Endothelial cell of umbilical vein (primary cell): Measurements from ENCODE around the gene TNRC6A. TPM values are rescaled to one million over a fixed set of nuclear protein-coding genes. Genes with fewer than 3 reads are reported as not detected.

Experiments used
- BruUV-seq: library from RNA; stranded (reverse); fragments of 400-500 nt; replicated peaks from 2 replicates; lab custom pipeline; 2021; lab: Mats Ljungman, UMichigan
- CTCF ChIA-PET: fragments of 300-600, 350-600 bp; sonication (Branson Sonifier 250); formaldehyde crosslinking; loops from one replicate; lab custom pipeline; 2021; ENCODE audit warnings: antibody characterized with exemption, inconsistent platforms; lab: Charles Lee
- POLR2A ChIA-PET: fragments of 300-600, 350-600 bp; sonication (Branson Sonifier 250); formaldehyde crosslinking; loops from one replicate; lab custom pipeline; 2021; ENCODE audit warnings: antibody characterized with exemption, inconsistent platforms; lab: Charles Lee
- DNase-seq: peaks from one replicate; pipeline ENCODE4 v3.0.0-alpha.2; 2011; ENCODE audit warnings: low read depth, low spot score
- FAIRE-seq: peaks from 2 replicates; lab custom pipeline; 2011; peaks lifted over from hg19 to GRCh38; lab: Jason Lieb, UNC
- H2AFZ ChIP-seq: 2 replicates; pipeline ENCODE4 v1.6.0; 2012; ENCODE audit warnings: low read depth, low read length, control low read depth, inconsistent platforms
- H3K27ac ChIP-seq: 2 replicates; pipeline ENCODE4 v1.5.1; 2011; ENCODE audit warnings: low read depth, mild to moderate bottlenecking, control low read depth, low read length, moderate library complexity; ENCODE audit not compliant: insufficient read depth
- H3K27me3 ChIP-seq, 2 experiments: 2 replicates each; pipeline versions ENCODE4 v1.6.0 to v1.6.1; 2011; ENCODE audit warnings: low read length in 2 of 2, mixed read lengths in 1 of 2; ENCODE audit not compliant: control insufficient read depth in 2 of 2, insufficient read depth in 2 of 2
- H3K36me3 ChIP-seq, 2 experiments: 2 replicates in 1 of 2; 3 replicates in 1 of 2; pipeline ENCODE4 v1.5.1; 2011; ENCODE audit warnings: low read length in 2 of 2, mild to moderate bottlenecking in 1 of 2, moderate library complexity in 1 of 2; ENCODE audit not compliant: control insufficient read depth in 2 of 2, insufficient read depth in 2 of 2; ENCODE audit errors: extremely low read depth in 1 of 2
- H3K4me1 ChIP-seq: 3 replicates; pipeline ENCODE4 v1.5.1; 2011; ENCODE audit warnings: mild to moderate bottlenecking, low read length; ENCODE audit not compliant: control insufficient read depth, insufficient read depth; ENCODE audit errors: extremely low read depth
- H3K4me2 ChIP-seq: 2 replicates; pipeline ENCODE4 v1.6.1; 2011; ENCODE audit warnings: low read length, control low read depth, mixed read lengths; ENCODE audit not compliant: insufficient read depth
- H3K4me3 ChIP-seq, 3 experiments: fragments of 200-600 bp in 1 of 3; sonication (generic), shearing (Covaris generic) in 1 of 3; replicated peaks in 1 of 3; 2 replicates each; pipeline ENCODE4 v1.5.1; 2011 to 2016; ENCODE audit warnings: control low read depth in 3 of 3, low read length in 3 of 3, mild to moderate bottlenecking in 2 of 3, inconsistent platforms in 1 of 3, low read depth in 1 of 3, moderate library complexity in 1 of 3; ENCODE audit not compliant: insufficient read depth in 1 of 3
- H3K79me2 ChIP-seq: 2 replicates; pipeline ENCODE4 v1.6.0; 2012; ENCODE audit warnings: low read length, inconsistent platforms; ENCODE audit not compliant: control insufficient read depth, insufficient read depth
- H3K9ac ChIP-seq: replicated peaks from 2 replicates; pipeline ENCODE3; 2011; ENCODE audit warnings: low read length, control low read depth; ENCODE audit not compliant: insufficient read depth; ENCODE audit errors: extremely low read depth
- H3K9me1 ChIP-seq: replicated peaks from 3 replicates; pipeline ENCODE4 v1.6.0; 2011; ENCODE audit warnings: mild to moderate bottlenecking, low read length; ENCODE audit not compliant: control insufficient read depth, insufficient read depth; ENCODE audit errors: extremely low read depth
- H3K9me3 ChIP-seq: replicated peaks from 2 replicates; pipeline ENCODE4 v1.5.1; 2012; ENCODE audit warnings: low read length, inconsistent platforms; ENCODE audit not compliant: control insufficient read depth, insufficient read depth
- H4K20me1 ChIP-seq: replicated peaks from 2 replicates; pipeline ENCODE3; 2011; ENCODE audit warnings: mild to moderate bottlenecking, low read length; ENCODE audit not compliant: control insufficient read depth, insufficient read depth; ENCODE audit errors: extremely low read depth
- CTCF ChIP-seq, 2 donors: IDR thresholded peaks; 1 replicate in 1 of 2; 2 replicates in 1 of 2; pipeline ENCODE4 v1.5.1; 2011; ENCODE audit warnings: low read length in 2 of 2, mild to moderate bottlenecking in 2 of 2, moderate library complexity in 2 of 2, control low read depth in 1 of 2, inconsistent platforms in 1 of 2, low read depth in 1 of 2; ENCODE audit not compliant: insufficient read depth in 1 of 2; ENCODE audit errors: extremely low read depth in 1 of 2
- EZH2 ChIP-seq: IDR thresholded peaks from 2 replicates; pipeline ENCODE4 v1.6.1; 2012; ENCODE audit warnings: borderline replicate concordance, low read depth, mild to moderate bottlenecking, moderate library complexity, low read length, inconsistent platforms; ENCODE audit not compliant: severe bottlenecking
- FOS ChIP-seq: IDR thresholded peaks from 2 replicates; pipeline ENCODE4 v1.6.1; 2011; ENCODE audit warnings: mild to moderate bottlenecking, low read length, moderate library complexity, borderline replicate concordance; ENCODE audit not compliant: insufficient read depth
- GATA2 ChIP-seq: IDR thresholded peaks from 2 replicates; pipeline ENCODE4 v1.7.0; 2011; ENCODE audit warnings: low read depth, mild to moderate bottlenecking, moderate library complexity, mixed read lengths, low read length; ENCODE audit not compliant: insufficient read length, insufficient read depth
- JUN ChIP-seq: IDR thresholded peaks from 2 replicates; pipeline ENCODE4 v1.6.1; 2011; ENCODE audit warnings: borderline replicate concordance, low read depth; ENCODE audit not compliant: insufficient read length, insufficient read depth
- MAX ChIP-seq: IDR thresholded peaks from 2 replicates; pipeline ENCODE4 v1.6.1; 2011; ENCODE audit not compliant: insufficient read depth, insufficient read length
- MYC ChIP-seq: IDR thresholded peaks from one replicate; pipeline ENCODE4 v1.6.1; 2011; ENCODE audit warnings: mild to moderate bottlenecking, low read depth, low read length
- POLR2A ChIP-seq: IDR thresholded peaks from 2 replicates; pipeline ENCODE4 v1.6.1; 2012; ENCODE audit warnings: low read depth, mild to moderate bottlenecking, control low read depth, low read length
- POLR2AphosphoS5 ChIP-seq: IDR thresholded peaks from 2 replicates; pipeline ENCODE4 v1.6.1; 2012; ENCODE audit warnings: low read depth, mild to moderate bottlenecking, control low read depth, low read length, moderate library complexity; ENCODE audit not compliant: insufficient read depth
- dilution Hi-C: fragments of 300-500 bp; cut with MboI; formaldehyde crosslinking; loops from one replicate; pipeline ENCODE4 v1.15.0; 2019; ENCODE audit warnings: low sequenced_read_pairs; ENCODE audit not compliant: extremely low pct_ligation_motif_present
- intact Hi-C: fragments of 100-400 bp; cut with micrococcal nuclease; formaldehyde crosslinking; loops from one replicate; pipeline ENCODE4 v1.10.0; 2022
- polyA plus RNA-seq, 4 experiments: library from polyadenylated mRNA; depleted of rRNA in 3 of 4; stranded (reverse) in 3 of 4; unstranded in 1 of 4; fragments of >200 nt; gene quantifications; 2 replicates each; pipeline versions ENCODE4 v1.2.1 to v1.2.3, GENCODE V29; 2011 to 2012; ENCODE audit warnings: missing spikeins in 1 of 4
- total RNA-seq: library from RNA; stranded (reverse); gene quantifications from 2 replicates; pipeline ENCODE4 v1.2.3, GENCODE V29; 2021

Gene TNRC6A
- total and polyA plus RNA-seq, 2 donors (not counting 3 experiments of a cell fraction or from before 2014, with no cell fraction given) = 39.3 to 74.5 TPM

GRCh38 chr16:24683250-24683649, 46.2 kb upstream of the TNRC6A start:
- Histone ChIP-seq H3K9ac (no peak overlapping the region), H2AFZ (no peak overlapping the region), H3K36me3 (no peaks in the 10 kb centered on the region), H3K27me3 (no peaks in the 10 kb centered on the region), H3K27ac (no peak overlapping the region), H3K4me1 (peaks cover 6% of the 10 kb centered on the region), H4K20me1 (no peaks in the 10 kb centered on the region), H3K9me3 (no peaks in the 10 kb centered on the region), H3K4me2 (no peak overlapping the region), H3K9me1 (no peaks in the 10 kb centered on the region), H3K79me2 (no peaks in the 10 kb centered on the region), H3K4me3 (no peak overlapping the region)
- ChIA-PET POLR2A (no interaction called here), CTCF (interaction anchor here (0.5 to 2.2 kb wide), 3 partner anchors 18 to 103 kb away, joined by 3 to 6 read pairs (median 3); no protein-coding TSS in a partner anchor)
- TF ChIP-seq GATA2 (no peak), CTCF (IDR thresholded peaks at IDR 0.05; ENCODE audit: extremely low read depth in 1 of 2, insufficient read depth in 1 of 2, low read depth in 1 of 2, low read length in 2 of 2) (no peak)
- DNase-seq (no peak), FAIRE-seq (no peak)
- dilution Hi-C loops = no loop called here
- no TSS peak for BruUV-seq
- intact Hi-C loops = no loop called here

DNA sequence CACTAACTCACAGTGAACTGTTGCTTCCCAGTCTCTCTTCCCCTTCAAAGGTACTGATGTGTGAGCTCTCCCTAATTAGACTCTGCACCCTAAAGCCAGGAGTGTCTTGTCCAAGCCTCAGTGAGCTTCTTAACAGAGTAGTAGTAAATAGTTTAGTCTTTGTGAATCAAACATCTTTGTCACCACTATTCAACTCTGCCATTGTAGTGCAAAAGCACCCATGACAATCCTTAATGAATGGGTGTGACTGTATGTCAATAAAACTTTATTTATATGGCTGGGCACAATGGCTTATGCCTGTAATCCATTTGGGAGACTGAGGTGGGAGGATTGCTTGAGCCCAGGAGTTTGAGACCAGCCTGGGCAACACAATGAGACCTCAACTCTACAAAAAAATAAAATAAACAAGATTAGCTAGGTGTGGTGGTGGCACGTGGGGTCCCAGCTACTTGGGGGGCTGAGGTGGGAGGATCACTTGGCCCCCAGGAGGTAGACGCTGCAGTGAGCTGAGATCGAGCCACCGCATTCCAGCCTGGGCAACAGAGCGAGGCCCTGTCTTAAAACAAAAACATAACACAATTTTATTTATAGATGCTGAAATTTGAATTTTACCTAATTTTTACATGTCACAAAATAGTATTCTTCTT, 45.5 kb upstream of the TNRC6A start:
- intact Hi-C loops (no loop called here), dilution Hi-C loops (no loop called here)
- no TSS peak for BruUV-seq
- DNase-seq (no peak), FAIRE-seq (no peak)
- H3K9ac ChIP-seq = no peak overlapping the region
- H3K36me3 ChIP-seq = no peaks in the 10 kb centered on the region
- no peak overlapping the region for H3K27ac ChIP-seq
- POLR2A ChIA-PET = interaction anchor here (0.6 kb wide), 1 partner anchor 127 kb away, joined by 3 read pairs; no protein-coding TSS in a partner anchor
- H3K9me3 ChIP-seq = no peaks in the 10 kb centered on the region
- CTCF ChIA-PET = interaction anchor here (1.2 to 2.2 kb wide), 3 partner anchors 9 to 104 kb away, joined by 3 to 6 read pairs (median 3); no protein-coding TSS in a partner anchor
- H3K4me1 ChIP-seq = peaks cover 6% of the 10 kb centered on the region
- no peak overlapping the region for H3K4me2 ChIP-seq
- H3K27me3 ChIP-seq = no peaks in the 10 kb centered on the region
- H3K9me1 ChIP-seq = no peaks in the 10 kb centered on the region
- TF ChIP-seq EZH2 (no peak), POLR2AphosphoS5 (no peak), JUN (no peak), MYC (no peak), CTCF (IDR thresholded peaks at IDR 0.05; ENCODE audit: extremely low read depth in 1 of 2, insufficient read depth in 1 of 2, low read depth in 1 of 2, low read length in 2 of 2) (no peak), MAX (no peak), POLR2A (no peak), FOS (no peak), GATA2 (no peak)
- H4K20me1 ChIP-seq = no peaks in the 10 kb centered on the region
- no peaks in the 10 kb centered on the region for H3K79me2 ChIP-seq
- no peak overlapping the region for H2AFZ ChIP-seq
- no peak overlapping the region for H3K4me3 ChIP-seq
